Measurements from ENCODE around the gene APC. TPM values are rescaled to one million over a fixed set of nuclear protein-coding genes. Genes with fewer than 3 reads are reported as not detected.

Gene APC
- total and polyA plus RNA-seq, 2 of the 8 experiments (the other 6 are each of a cell fraction or from before 2014, with no cell fraction given), result 6.8 to 41.9 TPM

DNA sequence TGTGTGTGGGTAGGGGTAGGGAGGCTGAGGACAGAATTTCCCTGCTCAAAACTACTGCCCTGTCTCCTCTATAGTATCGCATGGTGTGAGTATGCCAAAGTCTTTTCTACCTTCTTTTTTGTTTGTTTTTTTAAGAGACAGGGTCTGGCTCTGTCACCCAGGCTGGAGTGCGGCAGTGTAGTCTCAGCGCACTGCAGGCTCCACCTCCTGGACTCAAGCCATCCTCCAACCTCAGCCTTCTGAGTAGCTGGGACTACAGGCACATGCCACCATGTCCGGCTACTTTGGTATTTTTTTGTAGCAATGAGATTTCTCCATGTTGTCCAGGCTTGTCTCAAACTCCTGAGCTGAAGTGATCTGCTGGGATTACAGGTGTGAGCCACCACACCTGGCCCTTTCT, 125.9 kb downstream of the APC start (continued):
- TF ChIP-seq NANOG (IDR thresholded peaks at IDR 0.05; ENCODE audit: insufficient read depth, low read depth, low read length, poor library complexity, severe bottlenecking), result no peak
- TF ChIP-seq, protein P1, sequence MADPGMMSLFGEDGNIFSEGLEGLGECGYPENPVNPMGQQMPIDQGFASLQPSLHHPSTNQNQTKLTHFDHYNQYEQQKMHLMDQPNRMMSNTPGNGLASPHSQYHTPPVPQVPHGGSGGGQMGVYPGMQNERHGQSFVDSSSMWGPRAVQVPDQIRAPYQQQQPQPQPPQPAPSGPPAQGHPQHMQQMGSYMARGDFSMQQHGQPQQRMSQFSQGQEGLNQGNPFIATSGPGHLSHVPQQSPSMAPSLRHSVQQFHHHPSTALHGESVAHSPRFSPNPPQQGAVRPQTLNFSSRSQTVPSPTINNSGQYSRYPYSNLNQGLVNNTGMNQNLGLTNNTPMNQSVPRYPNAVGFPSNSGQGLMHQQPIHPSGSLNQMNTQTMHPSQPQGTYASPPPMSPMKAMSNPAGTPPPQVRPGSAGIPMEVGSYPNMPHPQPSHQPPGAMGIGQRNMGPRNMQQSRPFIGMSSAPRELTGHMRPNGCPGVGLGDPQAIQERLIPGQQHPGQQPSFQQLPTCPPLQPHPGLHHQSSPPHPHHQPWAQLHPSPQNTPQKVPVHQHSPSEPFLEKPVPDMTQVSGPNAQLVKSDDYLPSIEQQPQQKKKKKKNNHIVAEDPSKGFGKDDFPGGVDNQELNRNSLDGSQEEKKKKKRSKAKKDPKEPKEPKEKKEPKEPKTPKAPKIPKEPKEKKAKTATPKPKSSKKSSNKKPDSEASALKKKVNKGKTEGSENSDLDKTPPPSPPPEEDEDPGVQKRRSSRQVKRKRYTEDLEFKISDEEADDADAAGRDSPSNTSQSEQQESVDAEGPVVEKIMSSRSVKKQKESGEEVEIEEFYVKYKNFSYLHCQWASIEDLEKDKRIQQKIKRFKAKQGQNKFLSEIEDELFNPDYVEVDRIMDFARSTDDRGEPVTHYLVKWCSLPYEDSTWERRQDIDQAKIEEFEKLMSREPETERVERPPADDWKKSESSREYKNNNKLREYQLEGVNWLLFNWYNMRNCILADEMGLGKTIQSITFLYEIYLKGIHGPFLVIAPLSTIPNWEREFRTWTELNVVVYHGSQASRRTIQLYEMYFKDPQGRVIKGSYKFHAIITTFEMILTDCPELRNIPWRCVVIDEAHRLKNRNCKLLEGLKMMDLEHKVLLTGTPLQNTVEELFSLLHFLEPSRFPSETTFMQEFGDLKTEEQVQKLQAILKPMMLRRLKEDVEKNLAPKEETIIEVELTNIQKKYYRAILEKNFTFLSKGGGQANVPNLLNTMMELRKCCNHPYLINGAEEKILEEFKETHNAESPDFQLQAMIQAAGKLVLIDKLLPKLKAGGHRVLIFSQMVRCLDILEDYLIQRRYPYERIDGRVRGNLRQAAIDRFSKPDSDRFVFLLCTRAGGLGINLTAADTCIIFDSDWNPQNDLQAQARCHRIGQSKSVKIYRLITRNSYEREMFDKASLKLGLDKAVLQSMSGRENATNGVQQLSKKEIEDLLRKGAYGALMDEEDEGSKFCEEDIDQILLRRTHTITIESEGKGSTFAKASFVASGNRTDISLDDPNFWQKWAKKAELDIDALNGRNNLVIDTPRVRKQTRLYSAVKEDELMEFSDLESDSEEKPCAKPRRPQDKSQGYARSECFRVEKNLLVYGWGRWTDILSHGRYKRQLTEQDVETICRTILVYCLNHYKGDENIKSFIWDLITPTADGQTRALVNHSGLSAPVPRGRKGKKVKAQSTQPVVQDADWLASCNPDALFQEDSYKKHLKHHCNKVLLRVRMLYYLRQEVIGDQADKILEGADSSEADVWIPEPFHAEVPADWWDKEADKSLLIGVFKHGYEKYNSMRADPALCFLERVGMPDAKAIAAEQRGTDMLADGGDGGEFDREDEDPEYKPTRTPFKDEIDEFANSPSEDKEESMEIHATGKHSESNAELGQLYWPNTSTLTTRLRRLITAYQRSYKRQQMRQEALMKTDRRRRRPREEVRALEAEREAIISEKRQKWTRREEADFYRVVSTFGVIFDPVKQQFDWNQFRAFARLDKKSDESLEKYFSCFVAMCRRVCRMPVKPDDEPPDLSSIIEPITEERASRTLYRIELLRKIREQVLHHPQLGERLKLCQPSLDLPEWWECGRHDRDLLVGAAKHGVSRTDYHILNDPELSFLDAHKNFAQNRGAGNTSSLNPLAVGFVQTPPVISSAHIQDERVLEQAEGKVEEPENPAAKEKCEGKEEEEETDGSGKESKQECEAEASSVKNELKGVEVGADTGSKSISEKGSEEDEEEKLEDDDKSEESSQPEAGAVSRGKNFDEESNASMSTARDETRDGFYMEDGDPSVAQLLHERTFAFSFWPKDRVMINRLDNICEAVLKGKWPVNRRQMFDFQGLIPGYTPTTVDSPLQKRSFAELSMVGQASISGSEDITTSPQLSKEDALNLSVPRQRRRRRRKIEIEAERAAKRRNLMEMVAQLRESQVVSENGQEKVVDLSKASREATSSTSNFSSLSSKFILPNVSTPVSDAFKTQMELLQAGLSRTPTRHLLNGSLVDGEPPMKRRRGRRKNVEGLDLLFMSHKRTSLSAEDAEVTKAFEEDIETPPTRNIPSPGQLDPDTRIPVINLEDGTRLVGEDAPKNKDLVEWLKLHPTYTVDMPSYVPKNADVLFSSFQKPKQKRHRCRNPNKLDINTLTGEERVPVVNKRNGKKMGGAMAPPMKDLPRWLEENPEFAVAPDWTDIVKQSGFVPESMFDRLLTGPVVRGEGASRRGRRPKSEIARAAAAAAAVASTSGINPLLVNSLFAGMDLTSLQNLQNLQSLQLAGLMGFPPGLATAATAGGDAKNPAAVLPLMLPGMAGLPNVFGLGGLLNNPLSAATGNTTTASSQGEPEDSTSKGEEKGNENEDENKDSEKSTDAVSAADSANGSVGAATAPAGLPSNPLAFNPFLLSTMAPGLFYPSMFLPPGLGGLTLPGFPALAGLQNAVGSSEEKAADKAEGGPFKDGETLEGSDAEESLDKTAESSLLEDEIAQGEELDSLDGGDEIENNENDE (IDR thresholded peaks at IDR 0.05; ENCODE audit: insufficient replicate concordance, low read length), result no peak
- TF ChIP-seq POU5F1 (IDR thresholded peaks at IDR 0.05; ENCODE audit: low read depth, low read length), result no peak
- no peak for TF ChIP-seq EZH2 (IDR thresholded peaks at IDR 0.05; ENCODE audit: low read depth, low read length, severe bottlenecking)
- no peak for TF ChIP-seq EP300 (IDR thresholded peaks at IDR 0.05; ENCODE audit: borderline replicate concordance in 1 of 2, low read depth in 2 of 2, low read length in 2 of 2)
- TF ChIP-seq CREB1 (IDR thresholded peaks at IDR 0.05), result no peak
- TF ChIP-seq RFX5 (IDR thresholded peaks at IDR 0.05; ENCODE audit: borderline replicate concordance, low read depth, low read length), result no peak
